ENCODE measurements around the gene AFMID. TPM values are rescaled to one million over a fixed set of nuclear protein-coding genes. Genes with fewer than 3 reads are reported as not detected.

Gene AFMID
- total RNA-seq, 1 experiment from 2014 or later = 59.3 TPM

GRCh38 chr17:78232859-78233173 is 45.7 kb downstream of the AFMID start:
- BruUV-seq (replicated peaks) = no TSS peak
- ChIA-PET CTCF (interaction anchor here (0.7 kb wide), 1 partner anchor 92 kb away, joined by 4 read pairs; no protein-coding TSS in a partner anchor), POLR2A (interaction anchor here (0.6 kb wide), 1 partner anchor 99 kb away, joined by 3 read pairs; no protein-coding TSS in a partner anchor)
- Histone ChIP-seq H3K36me3 (ENCODE audit: control insufficient read depth, insufficient read depth, low read length) (no peaks in the 10 kb centered on the region), H3K9me3 (ENCODE audit: control insufficient read depth, insufficient read depth, low read depth, low read length) (no peaks in the 10 kb centered on the region), H3K4me3 (ENCODE audit: low read depth in 2 of 2, low read length in 2 of 2) (no peak overlapping the region), H3K4me1 (ENCODE audit: control insufficient read depth, insufficient read depth, low read length) (no peaks in the 10 kb centered on the region), H3K27ac (ENCODE audit: low read length) (no peak overlapping the region), H3K27me3 (ENCODE audit: control insufficient read depth, insufficient read depth, low read length) (no peaks in the 10 kb centered on the region)
- no peak for ATAC-seq
- intact Hi-C loops (cut with micrococcal nuclease; ENCODE audit: unreplicated experiment) = no loop called here
- in situ Hi-C loops (cut with HindIII; ENCODE audit: low pct_unique_long_range_greater_than_20kb, low sequenced_read_pairs) = no loop called here
- DNase-seq (ENCODE audit: low read depth, low spot score) = no peak
- TF ChIP-seq SIN3A (IDR thresholded peaks at IDR 0.05; ENCODE audit: borderline replicate concordance, insufficient read depth, low read depth, low read length) (no peak), POLR2AphosphoS5 (IDR thresholded peaks at IDR 0.05; ENCODE audit: low read depth, low read length) (no peak), REST (IDR thresholded peaks at IDR 0.05; ENCODE audit: insufficient read depth in 1 of 2, low read depth in 2 of 2, low read length in 1 of 2) (no peak), TCF7L2 (IDR thresholded peaks at IDR 0.05; ENCODE audit: low read depth, low read length) (no peak), CTCF (IDR thresholded peaks at IDR 0.05) (no peak)

- Histone ChIP-seq H3K27ac (ENCODE audit: low read length) (no peak overlapping the region), H3K36me3 (ENCODE audit: control insufficient read depth, insufficient read depth, low read length) (no peaks in the 10 kb centered on the region), H3K27me3 (ENCODE audit: control insufficient read depth, insufficient read depth, low read length) (no peaks in the 10 kb centered on the region), H3K4me3 (ENCODE audit: low read depth in 2 of 2, low read length in 2 of 2) (no peak overlapping the region), H3K4me1 (ENCODE audit: control insufficient read depth, insufficient read depth, low read length) (no peaks in the 10 kb centered on the region), H3K9me3 (ENCODE audit: control insufficient read depth, insufficient read depth, low read depth, low read length) (no peaks in the 10 kb centered on the region)
- TF ChIP-seq POLR2AphosphoS5 (IDR thresholded peaks at IDR 0.05; ENCODE audit: low read depth, low read length) = no peak
- no peak for TF ChIP-seq SIN3A (IDR thresholded peaks at IDR 0.05; ENCODE audit: borderline replicate concordance, insufficient read depth, low read depth, low read length)
- no peak for TF ChIP-seq REST (IDR thresholded peaks at IDR 0.05; ENCODE audit: insufficient read depth in 1 of 2, low read depth in 2 of 2, low read length in 1 of 2)
- no peak for TF ChIP-seq TCF7L2 (IDR thresholded peaks at IDR 0.05; ENCODE audit: low read depth, low read length)
- no peak for TF ChIP-seq CTCF (IDR thresholded peaks at IDR 0.05)
- ChIA-PET CTCF (interaction anchor here (0.7 kb wide), 1 partner anchor 91 kb away, joined by 4 read pairs; no protein-coding TSS in a partner anchor), POLR2A (interaction anchor here (0.6 kb wide), 1 partner anchor 98 kb away, joined by 3 read pairs; no protein-coding TSS in a partner anchor)
- no peak for ATAC-seq
- DNase-seq (ENCODE audit: low read depth, low spot score) = no peak
- intact Hi-C loops (cut with micrococcal nuclease; ENCODE audit: unreplicated experiment) = no loop called here
- no TSS peak for BruUV-seq (replicated peaks)
- in situ Hi-C loops (cut with HindIII; ENCODE audit: low pct_unique_long_range_greater_than_20kb, low sequenced_read_pairs) = no loop called here
Observed at GRCh38 chr17:78233678-78234077, 46.5 kb downstream of the AFMID start.
